Keratinocyte (primary cell): ENCODE results near the gene GIMAP8. TPM values are rescaled to one million over a fixed set of nuclear protein-coding genes. Genes with fewer than 3 reads are reported as not detected.

Experiments used
- DNase-seq: peaks from one replicate; pipeline ENCODE4 v3.0.0-alpha.2; 2011; ENCODE audit warnings: low read depth, missing footprints, low spot score
- FAIRE-seq: peaks from 2 replicates; lab custom pipeline; 2011; peaks lifted over from hg19 to GRCh38; lab: Jason Lieb, UNC
- H2AFZ ChIP-seq: 2 replicates; pipeline ENCODE4 v1.6.0; 2012; ENCODE audit warnings: low read length, control low read depth, inconsistent platforms; ENCODE audit not compliant: control insufficient read depth
- H3K27ac ChIP-seq: 2 replicates; pipeline ENCODE4 v1.5.1; 2011; ENCODE audit warnings: low read length; ENCODE audit not compliant: control insufficient read depth, insufficient read depth
- H3K27me3 ChIP-seq: 3 replicates; pipeline ENCODE4 v1.6.0; 2011; ENCODE audit warnings: low read length; ENCODE audit not compliant: control insufficient read depth, insufficient read depth; ENCODE audit errors: extremely low read depth
- H3K36me3 ChIP-seq, 2 experiments: 2 replicates in 1 of 2; 3 replicates in 1 of 2; pipeline ENCODE4 v1.5.1; 2011; ENCODE audit warnings: low read length in 2 of 2, mild to moderate bottlenecking in 1 of 2; ENCODE audit not compliant: control insufficient read depth in 2 of 2, insufficient read depth in 2 of 2; ENCODE audit errors: extremely low read depth in 1 of 2
- H3K4me1 ChIP-seq: 3 replicates; pipeline ENCODE4 v1.5.1; 2011; ENCODE audit warnings: low read length; ENCODE audit not compliant: control insufficient read depth, insufficient read depth; ENCODE audit errors: extremely low read depth
- H3K4me2 ChIP-seq: 3 replicates; pipeline ENCODE4 v1.6.0; 2011; ENCODE audit warnings: low read depth, low read length; ENCODE audit not compliant: control insufficient read depth, insufficient read depth; ENCODE audit errors: extremely low read depth
- H3K4me3 ChIP-seq, 3 experiments: fragments of 200-600 bp in 1 of 3; sonication (generic) in 1 of 3; 2 replicates in 2 of 3; 3 replicates in 1 of 3; pipeline ENCODE4 v1.5.1; 2011 to 2016; ENCODE audit warnings: low read length in 3 of 3, mild to moderate bottlenecking in 3 of 3, control low read depth in 2 of 3, inconsistent platforms in 1 of 3, low read depth in 1 of 3, mixed read lengths in 1 of 3, mixed run types in 1 of 3, moderate library complexity in 1 of 3; ENCODE audit not compliant: control insufficient read depth in 2 of 3, insufficient read depth in 2 of 3; ENCODE audit errors: extremely low read depth in 1 of 3
- H3K79me2 ChIP-seq: 2 replicates; pipeline ENCODE4 v1.6.0; 2012; ENCODE audit warnings: low read length; ENCODE audit not compliant: control insufficient read depth, insufficient read depth
- H3K9ac ChIP-seq: 3 replicates; pipeline ENCODE4 v1.6.0; 2011; ENCODE audit warnings: low read length; ENCODE audit not compliant: control insufficient read depth, insufficient read depth; ENCODE audit errors: extremely low read depth
- H3K9me1 ChIP-seq: 3 replicates; pipeline ENCODE4 v1.6.0; 2011; ENCODE audit warnings: low read length; ENCODE audit not compliant: control insufficient read depth, insufficient read depth; ENCODE audit errors: extremely low read depth
- H3K9me3 ChIP-seq: 2 replicates; pipeline ENCODE4 v1.5.1; 2012; ENCODE audit warnings: low read depth, low read length; ENCODE audit not compliant: control insufficient read depth
- H4K20me1 ChIP-seq: 3 replicates; pipeline ENCODE4 v1.6.0; 2011; ENCODE audit warnings: low read length; ENCODE audit not compliant: control insufficient read depth, insufficient read depth; ENCODE audit errors: extremely low read depth
- EZH2 ChIP-seq: IDR thresholded peaks from one replicate; pipeline ENCODE4 v1.6.1; 2012; ENCODE audit warnings: inconsistent platforms, mild to moderate bottlenecking, low read length, moderate library complexity
- dilution Hi-C: fragments of 300-500 bp; cut with MboI; formaldehyde crosslinking; loops from one replicate; pipeline ENCODE4 v1.7.0; 2020; ENCODE audit warnings: low sequenced_read_pairs; ENCODE audit not compliant: extremely low pct_ligation_motif_present
- polyA plus RNA-seq, 5 experiments: library from polyadenylated mRNA; depleted of rRNA in 3 of 5; stranded (reverse) in 3 of 5; stranded (forward) in 1 of 5; unstranded in 1 of 5; fragments of >200 nt; gene quantifications; 1 replicate in 1 of 5; 2 replicates in 3 of 5; 3 replicates in 1 of 5; pipeline versions ENCODE4 v1.2.1 to v1.2.3, GENCODE V29; 2011 to 2012; ENCODE audit warnings: missing spikeins in 2 of 5, low read depth in 1 of 5, low replicate concordance in 1 of 5
- TF ChIP-seq, protein P1 (sequence below), 3 experiments: IDR thresholded peaks in 1 of 3; conservative IDR thresholded peaks in 1 of 3; optimal IDR thresholded peaks in 1 of 3; 2 replicates in 2 of 3; 3 replicates in 1 of 3; pipeline versions ENCODE3 to v1.5.1; 2011; ENCODE audit warnings: low read length in 3 of 3, mild to moderate bottlenecking in 3 of 3, moderate library complexity in 2 of 3, control low read depth in 1 of 3, inconsistent platforms in 1 of 3; ENCODE audit not compliant: insufficient read depth in 2 of 3; ENCODE audit errors: extremely low read depth in 1 of 3

Gene GIMAP8
- polyA plus RNA-seq, 1 donor (not counting 4 experiments of a cell fraction or from before 2014, with no cell fraction given) = 0.26 TPM

DNA sequence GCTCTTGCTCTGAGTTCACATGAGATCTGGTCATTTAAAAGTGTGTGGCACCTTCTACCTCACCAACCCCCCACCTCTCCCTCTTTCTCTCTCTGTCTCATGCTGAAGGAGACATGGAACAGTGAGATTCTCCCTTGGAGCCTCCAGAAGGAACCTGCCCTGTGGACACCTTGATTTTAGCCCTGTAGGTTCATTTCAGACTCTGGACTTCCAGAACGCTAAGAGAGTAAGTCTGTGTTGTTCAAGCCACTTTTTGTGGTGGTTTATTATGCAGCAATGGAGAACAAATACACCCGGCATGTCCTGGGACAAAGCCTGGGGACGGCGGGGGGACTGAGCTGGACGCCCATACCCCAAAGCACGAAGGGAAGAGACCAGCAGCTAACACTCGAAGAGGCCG is 20.7 kb upstream of the GIMAP8 start:
- no peaks in the 10 kb centered on the region for H4K20me1 ChIP-seq
- H2AFZ ChIP-seq = no peak overlapping the region
- no peaks in the 10 kb centered on the region for H3K9me3 ChIP-seq
- H3K27me3 ChIP-seq = no peaks in the 10 kb centered on the region
- H3K4me3 ChIP-seq = no peak overlapping the region
- H3K36me3 ChIP-seq = no peaks in the 10 kb centered on the region
- no peak overlapping the region for H3K9ac ChIP-seq
- dilution Hi-C loops = no loop called here
- H3K9me1 ChIP-seq = no peaks in the 10 kb centered on the region
- no peak overlapping the region for H3K27ac ChIP-seq
- TF ChIP-seq, protein P1, sequence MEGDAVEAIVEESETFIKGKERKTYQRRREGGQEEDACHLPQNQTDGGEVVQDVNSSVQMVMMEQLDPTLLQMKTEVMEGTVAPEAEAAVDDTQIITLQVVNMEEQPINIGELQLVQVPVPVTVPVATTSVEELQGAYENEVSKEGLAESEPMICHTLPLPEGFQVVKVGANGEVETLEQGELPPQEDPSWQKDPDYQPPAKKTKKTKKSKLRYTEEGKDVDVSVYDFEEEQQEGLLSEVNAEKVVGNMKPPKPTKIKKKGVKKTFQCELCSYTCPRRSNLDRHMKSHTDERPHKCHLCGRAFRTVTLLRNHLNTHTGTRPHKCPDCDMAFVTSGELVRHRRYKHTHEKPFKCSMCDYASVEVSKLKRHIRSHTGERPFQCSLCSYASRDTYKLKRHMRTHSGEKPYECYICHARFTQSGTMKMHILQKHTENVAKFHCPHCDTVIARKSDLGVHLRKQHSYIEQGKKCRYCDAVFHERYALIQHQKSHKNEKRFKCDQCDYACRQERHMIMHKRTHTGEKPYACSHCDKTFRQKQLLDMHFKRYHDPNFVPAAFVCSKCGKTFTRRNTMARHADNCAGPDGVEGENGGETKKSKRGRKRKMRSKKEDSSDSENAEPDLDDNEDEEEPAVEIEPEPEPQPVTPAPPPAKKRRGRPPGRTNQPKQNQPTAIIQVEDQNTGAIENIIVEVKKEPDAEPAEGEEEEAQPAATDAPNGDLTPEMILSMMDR (optimal IDR thresholded peaks at IDR 0.05 in 1 of 3, IDR thresholded peaks at IDR 0.05 in 1 of 3, conservative IDR thresholded peaks at IDR 0.05 in 1 of 3; ENCODE audit: extremely low read depth in 1 of 3, insufficient read depth in 2 of 3, low read length in 3 of 3) = no peak
- TF ChIP-seq EZH2 = no peak
- peaks cover 3% of the 10 kb centered on the region for H3K4me1 ChIP-seq
- no peak for FAIRE-seq
- H3K79me2 ChIP-seq = no peaks in the 10 kb centered on the region
- H3K4me2 ChIP-seq = no peak overlapping the region
- DNase-seq = no peak

DNA sequence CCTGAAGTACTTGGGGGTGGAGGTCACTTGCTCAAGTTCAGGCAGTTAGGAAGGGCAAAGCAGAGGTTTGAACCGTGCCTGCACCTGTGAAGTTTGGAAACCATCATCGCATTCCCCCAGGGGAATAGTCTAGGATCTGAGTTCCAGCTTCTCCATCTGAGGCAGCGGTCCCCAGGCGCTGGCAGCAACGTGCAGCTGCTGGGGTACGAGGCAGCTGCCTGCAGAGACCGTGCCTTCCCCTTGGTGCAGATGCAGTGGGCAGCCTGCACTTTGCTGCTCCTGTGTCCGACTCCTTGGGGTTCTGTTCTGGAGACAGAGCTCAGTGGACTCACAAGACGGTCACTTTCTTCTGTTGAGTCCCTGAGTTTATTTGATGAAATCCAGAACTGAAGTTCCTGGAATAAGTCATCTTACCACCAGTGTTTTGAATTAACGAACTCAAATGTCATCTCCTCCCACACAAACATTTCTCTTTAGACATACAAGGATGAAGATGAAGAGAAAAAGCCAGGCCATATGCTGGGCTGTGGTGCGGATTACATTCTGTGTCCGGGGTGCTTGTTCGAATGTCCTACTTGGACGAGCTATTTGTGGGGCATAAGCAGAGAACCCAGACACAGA is 19.9 kb upstream of the GIMAP8 start:
- no peaks in the 10 kb centered on the region for H3K9me1 ChIP-seq
- no peaks in the 10 kb centered on the region for H3K79me2 ChIP-seq
- H3K4me1 ChIP-seq = peaks cover 3% of the 10 kb centered on the region
- H3K9me3 ChIP-seq = no peaks in the 10 kb centered on the region
- DNase-seq = no peak
- no peak overlapping the region for H3K27ac ChIP-seq
- no peak overlapping the region for H3K9ac ChIP-seq
- no peaks in the 10 kb centered on the region for H3K36me3 ChIP-seq
- FAIRE-seq = no peak
- H3K27me3 ChIP-seq = no peaks in the 10 kb centered on the region
- TF ChIP-seq, protein P1 (optimal IDR thresholded peaks at IDR 0.05 in 1 of 3, IDR thresholded peaks at IDR 0.05 in 1 of 3, conservative IDR thresholded peaks at IDR 0.05 in 1 of 3; ENCODE audit: extremely low read depth in 1 of 3, insufficient read depth in 2 of 3, low read length in 3 of 3) = no peak
- no peak overlapping the region for H3K4me3 ChIP-seq
- no peaks in the 10 kb centered on the region for H4K20me1 ChIP-seq
- no peak overlapping the region for H3K4me2 ChIP-seq
- dilution Hi-C loops = no loop called here
- H2AFZ ChIP-seq = no peak overlapping the region
